SK-N-MC (cell line): ENCODE measurements around the gene FAM53B.

ENCODE experiments used
- DNase-seq: peaks from one replicate; pipeline ENCODE4 v3.0.0-alpha.2; 2011; ENCODE audit warnings: low read depth, low spot score
- H3K27ac ChIP-seq: fragments of 200-600 bp; sonication (generic); 2 replicates; pipeline ENCODE4 v1.5.1; 2016; ENCODE audit warnings: mixed run types
- H3K36me3 ChIP-seq: fragments of 200-600 bp; sonication (generic); 2 replicates; pipeline ENCODE4 v1.6.1; 2017; ENCODE audit warnings: antibody characterized with exemption, low read length, mixed read lengths; ENCODE audit not compliant: insufficient read depth
- H3K4me3 ChIP-seq: fragments of 200-600 bp; sonication (generic); 2 replicates; pipeline ENCODE4 v1.5.1; 2016
- H3K9ac ChIP-seq: fragments of 200-600 bp; sonication (generic); 2 replicates; pipeline ENCODE4 v1.8.0; 2017; ENCODE audit warnings: mixed run types, mixed read lengths; ENCODE audit not compliant: insufficient read length
- H3K9me3 ChIP-seq: fragments of 200-600 bp; sonication (generic); 2 replicates; pipeline ENCODE4 v1.6.1; 2017; ENCODE audit warnings: low read depth, mild to moderate bottlenecking, antibody characterized with exemption, low read length, moderate library complexity, mixed read lengths
- EZH2 ChIP-seq: fragments of 200-600 bp; sonication (generic); IDR thresholded peaks from one replicate; pipeline ENCODE4 v1.6.1; 2017; ENCODE audit warnings: antibody characterized with exemption
- FOXP2 ChIP-seq: optimal IDR thresholded peaks from 2 replicates; pipeline ENCODE3; 2011; ENCODE audit warnings: mild to moderate bottlenecking, moderate library complexity; ENCODE audit not compliant: insufficient read depth; ENCODE audit errors: extremely low read length, control extremely low read depth
- POLR2AphosphoS5 ChIP-seq: IDR thresholded peaks from 2 replicates; pipeline ENCODE4 v1.6.1; 2012; ENCODE audit warnings: mild to moderate bottlenecking, low read depth, low read length, borderline replicate concordance

The FAM53B gene

DNA sequence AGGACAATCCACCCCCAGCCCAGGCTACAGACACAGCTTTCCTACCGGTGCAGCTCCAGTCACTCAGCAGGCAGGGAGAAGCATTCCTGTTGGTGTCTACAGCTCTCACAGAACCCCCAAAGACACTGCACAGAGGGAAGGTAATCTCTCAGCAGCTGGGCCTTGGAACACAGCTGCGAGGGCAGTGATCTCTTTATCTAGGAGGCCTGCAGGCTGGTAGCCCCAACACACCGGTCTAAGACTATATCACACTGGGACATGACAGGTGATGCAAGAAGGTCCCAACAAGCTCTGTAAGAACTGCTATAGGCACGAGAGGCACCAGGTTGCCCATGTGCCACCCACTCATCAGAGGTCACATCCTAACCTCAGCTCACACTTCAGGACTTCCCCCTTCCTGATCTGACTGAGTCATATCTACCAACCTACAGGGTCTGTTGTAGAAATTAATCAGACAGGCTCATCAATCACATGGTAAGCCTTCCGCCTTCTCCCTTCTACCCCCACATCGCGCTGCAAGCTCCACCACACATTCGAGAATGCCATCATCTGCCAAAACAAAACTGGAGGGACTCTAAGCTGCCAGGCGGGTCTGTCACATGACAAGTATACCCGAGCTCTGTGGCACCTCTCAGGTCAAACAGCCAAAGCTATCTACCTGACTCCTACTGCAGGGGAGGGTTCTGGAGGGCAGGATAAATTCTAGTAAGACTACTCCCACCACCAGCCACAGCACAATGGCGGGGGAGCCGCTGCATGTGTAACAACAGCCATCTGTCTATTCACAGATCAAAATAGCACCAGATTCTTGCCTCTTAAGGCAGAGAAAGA is 26.1 kb downstream of the FAM53B start:
- no peak for TF ChIP-seq POLR2AphosphoS5
- no peak for TF ChIP-seq FOXP2
- TF ChIP-seq EZH2 = no peak
- DNase-seq = no peak
- no peak overlapping the region for H3K4me3 ChIP-seq
- no peaks in the 10 kb centered on the region for H3K36me3 ChIP-seq
- no peak overlapping the region for H3K9ac ChIP-seq
- no peak overlapping the region for H3K27ac ChIP-seq
- H3K9me3 ChIP-seq = no peaks in the 10 kb centered on the region

DNA sequence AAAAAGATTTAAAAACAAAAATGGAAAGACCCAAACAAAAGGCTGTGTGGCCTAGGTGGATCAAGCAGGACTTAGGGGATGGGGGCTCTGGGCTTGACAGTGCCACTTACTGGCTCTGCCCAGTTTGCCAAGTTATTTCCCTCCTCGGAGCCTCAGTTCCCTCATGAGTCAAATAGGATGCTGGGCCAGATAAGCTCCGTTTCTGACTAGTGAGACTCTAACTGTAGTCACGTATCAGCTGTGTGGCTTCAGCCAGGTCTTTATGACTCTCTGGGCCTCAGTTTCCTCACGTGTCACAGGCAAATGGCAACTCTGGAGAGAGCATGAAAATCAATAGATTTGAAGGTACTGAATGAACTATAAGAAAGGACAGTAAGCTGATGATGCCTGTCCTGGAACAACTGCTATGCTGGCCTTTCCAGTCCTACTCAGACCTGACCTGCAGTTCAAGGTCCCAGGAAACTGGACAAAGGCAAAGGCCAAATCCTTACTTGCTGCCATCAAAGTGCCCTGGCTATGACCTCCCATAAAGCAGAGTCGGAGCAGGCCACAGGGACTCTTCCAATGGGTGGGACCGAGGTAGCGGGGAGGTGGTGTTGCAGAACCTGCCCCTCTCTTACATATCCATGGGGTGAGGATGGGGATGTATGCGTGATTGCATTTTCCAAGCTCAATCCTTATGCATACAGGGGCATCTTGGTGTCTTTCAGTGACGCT is 27.0 kb downstream of the FAM53B start:
- no peak overlapping the region for H3K9ac ChIP-seq
- H3K27ac ChIP-seq = no peak overlapping the region
- no peaks in the 10 kb centered on the region for H3K36me3 ChIP-seq
- DNase-seq = no peak
- H3K4me3 ChIP-seq = no peak overlapping the region
- H3K9me3 ChIP-seq = no peaks in the 10 kb centered on the region
- no peak for TF ChIP-seq FOXP2
- TF ChIP-seq POLR2AphosphoS5 = no peak
- no peak for TF ChIP-seq EZH2

DNA sequence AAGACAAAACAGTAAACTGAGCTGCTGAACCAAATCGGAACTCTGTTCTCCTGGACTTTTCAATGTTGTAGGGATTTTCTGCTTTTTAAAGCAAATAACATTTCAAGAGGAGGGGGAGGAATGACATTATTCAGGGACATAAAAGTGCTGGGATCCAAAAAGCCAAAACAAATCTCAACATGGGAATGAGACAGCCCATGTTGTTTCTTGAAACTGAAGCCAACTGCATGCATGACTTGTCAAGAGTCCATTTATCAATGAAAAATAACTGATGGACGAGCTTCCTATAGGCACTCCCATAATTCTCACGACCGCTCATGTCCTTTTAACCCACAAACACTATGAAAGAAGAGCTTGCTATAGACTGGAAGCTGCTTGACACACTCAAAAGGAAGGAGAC is 27.8 kb downstream of the FAM53B start:
- H3K9ac ChIP-seq = no peak overlapping the region
- no peak for TF ChIP-seq EZH2
- H3K27ac ChIP-seq = no peak overlapping the region
- no peaks in the 10 kb centered on the region for H3K9me3 ChIP-seq
- H3K36me3 ChIP-seq = no peaks in the 10 kb centered on the region
- H3K4me3 ChIP-seq = no peak overlapping the region
- DNase-seq = no peak

DNA sequence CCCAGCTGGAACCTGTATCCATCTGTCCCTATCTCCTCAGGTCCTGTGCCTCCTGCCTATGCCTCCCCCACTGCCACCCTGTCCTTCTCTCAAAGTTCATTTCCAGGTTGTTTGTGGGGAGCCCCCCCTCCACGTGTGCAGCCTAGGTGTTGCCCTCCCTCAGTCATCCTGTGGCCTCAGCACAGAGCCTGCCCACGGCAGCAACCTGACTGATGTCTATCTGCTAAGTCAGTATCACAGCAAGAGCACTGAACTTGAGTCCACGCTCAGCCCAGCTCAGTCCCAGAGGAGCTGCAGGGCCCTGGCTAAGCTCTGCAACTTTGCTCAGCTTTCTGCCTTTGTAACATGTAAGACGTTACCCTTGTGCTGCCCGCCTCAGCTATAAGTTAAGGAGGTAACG is 28.7 kb downstream of the FAM53B start:
- Histone ChIP-seq H3K9ac (no peak overlapping the region), H3K27ac (no peak overlapping the region), H3K4me3 (no peak overlapping the region), H3K9me3 (no peaks in the 10 kb centered on the region), H3K36me3 (no peaks in the 10 kb centered on the region)
- TF ChIP-seq EZH2 (no peak), POLR2AphosphoS5 (no peak), FOXP2 (no peak)
- no peak for DNase-seq

DNA sequence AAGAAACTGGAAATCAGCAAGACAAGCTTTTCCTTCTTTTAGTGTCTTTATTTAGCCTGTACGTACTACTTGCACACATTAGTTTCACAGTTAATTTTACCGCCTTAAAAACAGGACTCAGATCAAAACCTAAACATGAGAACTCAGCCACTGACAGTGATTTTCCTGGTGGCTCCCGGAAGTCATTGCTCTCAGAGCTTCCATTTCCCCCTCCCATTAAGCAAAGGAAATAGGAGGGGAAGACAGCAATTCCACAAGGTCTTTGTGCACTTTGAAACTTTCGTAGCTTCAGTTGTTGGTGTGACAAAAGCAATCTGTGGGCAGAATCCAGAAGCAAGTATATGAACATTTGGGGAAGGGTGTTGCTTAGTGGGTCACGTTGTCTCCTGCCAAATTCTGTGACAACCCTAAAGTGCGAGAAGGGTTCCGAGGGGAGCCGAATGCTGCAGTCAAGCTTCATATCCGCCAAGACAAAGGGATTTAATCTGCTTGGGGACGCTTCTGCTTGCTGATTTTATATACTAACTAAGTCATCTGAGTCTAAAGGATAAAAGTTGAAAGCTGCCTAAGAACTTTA is 30.4 kb downstream of the FAM53B start:
- no peak for DNase-seq
- no peak overlapping the region for H3K27ac ChIP-seq

DNA sequence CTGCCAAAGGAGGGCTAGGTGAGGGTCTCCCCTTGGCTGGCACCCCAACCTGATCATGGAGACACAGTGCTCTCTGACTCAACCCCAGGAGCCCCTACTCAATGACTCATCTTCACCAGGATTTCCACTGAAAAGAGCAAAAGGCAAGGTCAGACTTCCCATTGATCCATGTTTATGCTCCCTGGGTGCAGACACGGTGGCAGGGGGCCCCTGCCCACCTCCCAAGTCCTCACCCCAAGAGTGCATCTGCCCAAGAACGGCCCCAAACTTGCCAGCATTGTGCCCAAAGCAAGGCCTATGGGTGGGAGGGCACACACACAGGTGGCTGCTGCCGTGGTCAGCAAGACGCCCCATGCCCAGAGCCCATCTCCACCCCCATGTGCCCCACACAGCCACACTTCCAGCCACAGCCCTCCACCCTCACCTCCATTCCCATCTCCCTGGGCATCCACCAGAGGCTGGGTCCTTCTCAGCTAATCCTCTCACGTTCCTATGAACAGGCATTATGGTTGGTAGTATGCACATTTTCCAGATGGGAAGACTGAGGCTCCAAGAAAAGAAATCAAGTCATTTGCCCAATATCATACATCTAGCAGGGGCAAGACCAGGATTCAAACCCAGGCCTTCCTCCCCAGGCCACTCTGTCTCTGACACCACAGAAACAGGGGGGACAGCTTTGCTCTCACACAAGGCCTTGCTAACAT is 31.3 kb downstream of the FAM53B start:
- no peak for TF ChIP-seq POLR2AphosphoS5
- no peak for TF ChIP-seq FOXP2
- no peak for TF ChIP-seq EZH2
- Histone ChIP-seq H3K36me3 (no peaks in the 10 kb centered on the region), H3K9me3 (no peaks in the 10 kb centered on the region), H3K9ac (no peak overlapping the region), H3K27ac (no peak overlapping the region), H3K4me3 (no peak overlapping the region)
- DNase-seq = no peak

More for the DNA sequence above, 30.4 kb downstream of the FAM53B start:
- H3K9me3 ChIP-seq = no peaks in the 10 kb centered on the region
- H3K9ac ChIP-seq = no peak overlapping the region
- no peak overlapping the region for H3K4me3 ChIP-seq
- TF ChIP-seq POLR2AphosphoS5 (no peak), EZH2 (no peak), FOXP2 (no peak)
- no peaks in the 10 kb centered on the region for H3K36me3 ChIP-seq

DNA sequence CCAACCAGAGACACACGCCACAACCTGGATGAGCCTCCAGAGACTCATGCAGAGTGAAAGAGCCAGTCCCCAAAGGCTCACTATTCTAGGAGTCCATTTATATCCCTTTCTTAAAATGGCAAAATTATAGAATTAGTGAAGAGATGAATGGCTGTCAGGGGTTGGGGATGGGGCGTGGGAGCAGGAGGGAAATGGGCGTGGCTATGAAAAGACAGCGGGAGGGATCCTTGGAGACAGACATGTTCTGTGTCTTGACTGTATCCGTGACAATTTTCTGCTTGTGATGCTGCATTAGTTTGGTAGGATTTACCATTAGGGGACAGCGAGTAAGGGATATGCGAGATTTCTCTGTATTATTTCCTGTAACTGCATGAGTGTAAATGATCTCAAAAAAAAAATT is 33.0 kb downstream of the FAM53B start:
- no peak overlapping the region for H3K9ac ChIP-seq
- TF ChIP-seq FOXP2 (no peak), EZH2 (no peak), POLR2AphosphoS5 (no peak)
- no peaks in the 10 kb centered on the region for H3K36me3 ChIP-seq
- H3K4me3 ChIP-seq = no peak overlapping the region
- no peaks in the 10 kb centered on the region for H3K9me3 ChIP-seq
- H3K27ac ChIP-seq = no peak overlapping the region
- DNase-seq = no peak

DNA sequence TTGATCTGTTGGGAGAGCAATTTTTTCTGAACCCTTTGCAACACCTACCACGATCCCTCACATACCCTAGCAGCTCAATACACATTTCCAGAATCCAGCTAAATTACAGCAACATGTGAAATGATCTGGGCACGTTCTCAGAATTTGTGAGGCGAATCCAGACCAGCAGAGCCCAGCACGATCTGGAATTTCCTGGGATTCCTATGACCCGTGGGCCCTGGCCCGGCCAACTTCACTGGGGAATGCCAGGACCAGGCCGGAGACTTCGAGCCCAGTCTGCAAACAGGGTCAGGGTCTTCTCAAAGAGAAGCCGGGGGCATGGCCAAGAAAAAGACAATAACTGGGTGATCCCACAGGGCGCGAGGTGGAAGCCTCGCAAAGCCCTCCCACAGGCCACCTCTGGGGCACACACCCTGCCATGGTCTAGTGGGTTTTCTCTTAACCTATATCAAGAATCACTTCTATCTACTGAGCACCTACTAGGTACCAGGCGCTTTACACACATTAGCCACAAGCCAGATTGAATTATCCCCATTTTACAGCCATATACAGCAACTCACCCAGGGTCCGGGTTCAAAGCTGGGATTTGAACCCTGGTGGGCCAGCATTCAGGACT is 33.8 kb downstream of the FAM53B start:
- TF ChIP-seq FOXP2 = no peak
- TF ChIP-seq EZH2 = no peak
- TF ChIP-seq POLR2AphosphoS5 = no peak
- H3K27ac ChIP-seq = no peak overlapping the region
- no peak overlapping the region for H3K4me3 ChIP-seq
- no peak overlapping the region for H3K9ac ChIP-seq
- no peak for DNase-seq
- H3K36me3 ChIP-seq = no peaks in the 10 kb centered on the region
- H3K9me3 ChIP-seq = no peaks in the 10 kb centered on the region
